HEK293 (cell line): ENCODE results near the gene C2CD2L.
A peak's percentile ranks its signal among the peaks of the same experiment; 100 is the strongest.

Experiments
- CTCF ChIA-PET: fragments of 350-600 bp; formaldehyde crosslinking; extraction: SDS; loops from one replicate; lab custom pipeline; 2021; ENCODE audit warnings: antibody characterized with exemption; lab: Yijun Ruan, JAX
- POLR2A ChIA-PET: fragments of 300-600 bp; formaldehyde crosslinking; extraction: SDS; loops from one replicate; lab custom pipeline; 2020; ENCODE audit warnings: antibody characterized with exemption, inconsistent platforms; lab: Yijun Ruan, JAX
- H3K27ac ChIP-seq: fragments of 200-500 bp; sonication (Bioruptor generic); 2 replicates; pipeline ENCODE4 v1.5.1; 2014; ENCODE audit warnings: low read depth, low read length, control low read depth, inconsistent platforms; ENCODE audit errors: extremely low read depth
- H3K36me3 ChIP-seq, 2 experiments: fragments of 200-500 bp in 1 of 2; sonication (Bioruptor generic) in 1 of 2; 1 replicate in 1 of 2; 2 replicates in 1 of 2; pipeline ENCODE4 v1.5.1; 2014 to 2017; ENCODE audit warnings: inconsistent platforms in 2 of 2, low read length in 2 of 2; ENCODE audit not compliant: control insufficient read depth in 2 of 2, insufficient read depth in 1 of 2
- H3K4me1 ChIP-seq: fragments of 200-500 bp; sonication (Bioruptor generic); 2 replicates; pipeline ENCODE4 v1.5.1; 2014; ENCODE audit warnings: mild to moderate bottlenecking, low read length, inconsistent platforms; ENCODE audit not compliant: control insufficient read depth, insufficient read depth
- H3K4me3 ChIP-seq: 2 replicates; pipeline ENCODE4 v1.5.1; 2011; ENCODE audit warnings: low read depth, mild to moderate bottlenecking, control low read depth, low read length, moderate library complexity
- H3K9me3 ChIP-seq: fragments of 200-500 bp; sonication (Bioruptor generic); 2 replicates; pipeline ENCODE4 v1.5.1; 2014; ENCODE audit warnings: low read depth, low read length, inconsistent platforms; ENCODE audit not compliant: control insufficient read depth, insufficient read depth
- AEBP2 ChIP-seq: fragments of 450-650 bp; formaldehyde crosslinking; IDR thresholded peaks from 2 replicates; pipeline ENCODE4 v1.5.1; 2016; ENCODE audit warnings: missing biosample characterization, missing genetic modification characterization, borderline replicate concordance
- FEZF1 ChIP-seq: fragments of 450-650 bp; formaldehyde crosslinking; IDR thresholded peaks from 2 replicates; pipeline ENCODE4 v1.5.1; 2016; ENCODE audit warnings: missing biosample characterization, missing genetic modification characterization
- GLIS1 ChIP-seq: fragments of 450-650 bp; formaldehyde crosslinking; IDR thresholded peaks from 2 replicates; pipeline ENCODE4 v1.5.1; 2016; ENCODE audit warnings: missing biosample characterization, missing genetic modification characterization
- IKZF3 ChIP-seq: fragments of 450-650 bp; IDR thresholded peaks from 2 replicates; pipeline ENCODE4 v1.5.0; 2018; ENCODE audit warnings: missing biosample characterization, mild to moderate bottlenecking, missing genetic modification characterization, moderate library complexity
- PRDM6 ChIP-seq: fragments of 450-650 bp; formaldehyde crosslinking; IDR thresholded peaks from 2 replicates; pipeline ENCODE4 v1.5.1; 2017; ENCODE audit warnings: missing biosample characterization, missing genetic modification characterization
- WT1 ChIP-seq: fragments of 450-650 bp; formaldehyde crosslinking; IDR thresholded peaks from 2 replicates; pipeline ENCODE4 v1.5.1; 2016; ENCODE audit warnings: missing biosample characterization, missing genetic modification characterization
- YY1 ChIP-seq: fragments of 450-650 bp; formaldehyde crosslinking; IDR thresholded peaks from 2 replicates; pipeline ENCODE4 v1.5.1; 2018; ENCODE audit warnings: missing biosample characterization, missing genetic modification characterization
- ZBTB17 ChIP-seq: fragments of 450-650 bp; formaldehyde crosslinking; IDR thresholded peaks from 2 replicates; pipeline ENCODE4 v1.5.1; 2016; ENCODE audit warnings: missing biosample characterization, missing genetic modification characterization
- ZBTB21 ChIP-seq: fragments of 450-650 bp; formaldehyde crosslinking; IDR thresholded peaks from 2 replicates; pipeline ENCODE4 v1.5.1; 2017; ENCODE audit warnings: missing biosample characterization, missing genetic modification characterization
- ZIC2 ChIP-seq: fragments of 450-650 bp; formaldehyde crosslinking; IDR thresholded peaks from 2 replicates; pipeline ENCODE4 v1.5.1; 2016; ENCODE audit warnings: missing biosample characterization, missing genetic modification characterization
- ZNF140 ChIP-seq: fragments of 450-650 bp; formaldehyde crosslinking; IDR thresholded peaks from 2 replicates; pipeline ENCODE4 v1.5.1; 2016; ENCODE audit warnings: missing biosample characterization, missing genetic modification characterization
- ZNF2 ChIP-seq: fragments of 450-650 bp; formaldehyde crosslinking; IDR thresholded peaks from 2 replicates; pipeline ENCODE4 v1.5.1; 2016; ENCODE audit warnings: missing biosample characterization, missing genetic modification characterization
- ZNF211 ChIP-seq: fragments of 450-650 bp; formaldehyde crosslinking; IDR thresholded peaks from 2 replicates; pipeline ENCODE4 v1.5.1; 2016; ENCODE audit warnings: low read depth, missing biosample characterization, missing genetic modification characterization
- ZNF223 ChIP-seq: fragments of 450-650 bp; formaldehyde crosslinking; IDR thresholded peaks from 2 replicates; pipeline ENCODE4 v1.5.1; 2016; ENCODE audit warnings: missing biosample characterization, missing genetic modification characterization
- ZNF280C ChIP-seq: fragments of 450-650 bp; formaldehyde crosslinking; IDR thresholded peaks from 2 replicates; pipeline ENCODE4 v1.5.1; 2016; ENCODE audit warnings: missing biosample characterization, missing genetic modification characterization
- ZNF362 ChIP-seq: fragments of 450-650 bp; formaldehyde crosslinking; IDR thresholded peaks from 2 replicates; pipeline ENCODE4 v1.5.1; 2016; ENCODE audit warnings: missing biosample characterization, missing genetic modification characterization
- ZNF473 ChIP-seq: fragments of 450-650 bp; formaldehyde crosslinking; IDR thresholded peaks from 2 replicates; pipeline ENCODE4 v1.5.1; 2017; ENCODE audit warnings: missing biosample characterization, missing genetic modification characterization
- ZNF518A ChIP-seq: fragments of 450-650 bp; formaldehyde crosslinking; conservative IDR thresholded peaks from 2 replicates; pipeline ENCODE4 v1.5.1; 2016; ENCODE audit warnings: low read depth, missing biosample characterization, missing genetic modification characterization
- ZNF529 ChIP-seq: fragments of 450-650 bp; formaldehyde crosslinking; IDR thresholded peaks from 2 replicates; pipeline ENCODE4 v1.5.1; 2017; ENCODE audit warnings: missing genetic modification characterization, missing biosample characterization; ENCODE audit not compliant: insufficient replicate concordance
- ZNF560 ChIP-seq: fragments of 450-650 bp; formaldehyde crosslinking; IDR thresholded peaks from 2 replicates; pipeline ENCODE4 v1.5.1; 2017; ENCODE audit warnings: missing biosample characterization, missing genetic modification characterization, borderline replicate concordance
- ZNF596 ChIP-seq: fragments of 450-650 bp; IDR thresholded peaks from 2 replicates; pipeline ENCODE4 v1.5.0; 2018; ENCODE audit warnings: missing biosample characterization, mild to moderate bottlenecking, missing genetic modification characterization, moderate library complexity
- ZNF830 ChIP-seq: fragments of 450-650 bp; IDR thresholded peaks from 2 replicates; pipeline ENCODE4 v1.5.0; 2018; ENCODE audit warnings: missing biosample characterization, missing genetic modification characterization, low read depth, mild to moderate bottlenecking, moderate library complexity
- ZNF837 ChIP-seq: fragments of 450-650 bp; formaldehyde crosslinking; IDR thresholded peaks from 2 replicates; pipeline ENCODE4 v1.5.1; 2016; ENCODE audit warnings: missing biosample characterization, missing genetic modification characterization
- ZSCAN23 ChIP-seq: fragments of 450-650 bp; formaldehyde crosslinking; IDR thresholded peaks from 2 replicates; pipeline ENCODE4 v1.5.1; 2016; ENCODE audit warnings: missing biosample characterization, missing genetic modification characterization

Gene C2CD2L

GRCh38 chr11:119118946-119119345 is 11.8 kb downstream of the C2CD2L start:
- Histone ChIP-seq H3K27ac (no peak overlapping the region), H3K4me3 (no peak overlapping the region), H3K36me3 (peaks cover 0 to 38% of the 10 kb centered on the region in 2 experiments; a peak in 1 of 3 replicates), H3K9me3 (no peaks in the 10 kb centered on the region), H3K4me1 (peaks cover 4% of the 10 kb centered on the region; the same call in 1 of the 2 replicates)
- ChIA-PET POLR2A (interaction anchor here (1.0 kb wide), 1 partner anchor 24 kb away, joined by 4 read pairs; a partner anchor contains a TSS), CTCF (interaction anchor here (0.6 to 1.0 kb wide), 2 partner anchors 78 to 187 kb away, joined by 3 to 7 read pairs; no protein-coding TSS in a partner anchor)
- TF ChIP-seq ZBTB17 (tag by site-specific recombination) (no peak), ZNF211 (tag by site-specific recombination) (no peak), ZNF518A (tag by site-specific recombination) (no peak), ZNF140 (tag by site-specific recombination) (no peak), ZNF596 (tag by site-specific recombination) (no peak), FEZF1 (tag by site-specific recombination) (no peak), ZNF473 (tag by site-specific recombination) (no peak)

- H3K4me1 ChIP-seq = peaks cover 4% of the 10 kb centered on the region; the same call in 1 of the 2 replicates
- peaks cover 3 to 30% of the 10 kb centered on the region in 2 experiments; a peak in 2 of 3 replicates for H3K36me3 ChIP-seq
- ChIA-PET CTCF (interaction anchor here (0.9 to 1.5 kb wide), 2 partner anchors 14 to 21 kb away, joined by 3 read pairs; no protein-coding TSS in a partner anchor), POLR2A (interaction anchor here (1.6 to 3.6 kb wide), 5 partner anchors 12 to 48 kb away, joined by 5 to 51 read pairs (median 22); partner anchors contain the start of genes C2CD2L, DPAGT1 and NLRX1)
- peak overlapping the region; percentile 20; the same call in 1 of the 2 replicates for H3K27ac ChIP-seq
- H3K4me3 ChIP-seq = peak overlapping the region; percentile 32
- no peaks in the 10 kb centered on the region for H3K9me3 ChIP-seq
- TF ChIP-seq AEBP2 (no peak), ZNF529 (no peak), GLIS1 (peak; percentile 54), ZNF830 (tag by site-specific recombination) (no peak), ZBTB21 (tag by site-specific recombination) (no peak), PRDM6 (tag by site-specific recombination) (peak; percentile 54), ZNF2 (tag by site-specific recombination) (peak; percentile 67; the same call in 1 of the 2 replicates), ZNF362 (no peak), ZNF280C (tag by site-specific recombination) (no peak), ZSCAN23 (tag by site-specific recombination) (no peak), YY1 (tag by site-specific recombination) (no peak), ZNF223 (tag by site-specific recombination) (no peak), ZIC2 (tag by site-specific recombination) (no peak), WT1 (tag by site-specific recombination) (peak; percentile 43; the same call in 1 of the 2 replicates), ZNF837 (no peak), IKZF3 (no peak), ZNF560 (tag by site-specific recombination) (no peak)
Observed at GRCh38 chr11:119120639-119121007, 13.5 kb downstream of the C2CD2L start.
